GM12872 (cell line): ENCODE results near the gene RIN3.

ENCODE experiments used
- TF ChIP-seq, protein P1 (sequence below): IDR thresholded peaks from 3 replicates; pipeline ENCODE4 v1.5.1; 2011; ENCODE audit warnings: low read depth, mild to moderate bottlenecking, low read length, moderate library complexity; ENCODE audit not compliant: insufficient read depth

The RIN3 gene

DNA sequence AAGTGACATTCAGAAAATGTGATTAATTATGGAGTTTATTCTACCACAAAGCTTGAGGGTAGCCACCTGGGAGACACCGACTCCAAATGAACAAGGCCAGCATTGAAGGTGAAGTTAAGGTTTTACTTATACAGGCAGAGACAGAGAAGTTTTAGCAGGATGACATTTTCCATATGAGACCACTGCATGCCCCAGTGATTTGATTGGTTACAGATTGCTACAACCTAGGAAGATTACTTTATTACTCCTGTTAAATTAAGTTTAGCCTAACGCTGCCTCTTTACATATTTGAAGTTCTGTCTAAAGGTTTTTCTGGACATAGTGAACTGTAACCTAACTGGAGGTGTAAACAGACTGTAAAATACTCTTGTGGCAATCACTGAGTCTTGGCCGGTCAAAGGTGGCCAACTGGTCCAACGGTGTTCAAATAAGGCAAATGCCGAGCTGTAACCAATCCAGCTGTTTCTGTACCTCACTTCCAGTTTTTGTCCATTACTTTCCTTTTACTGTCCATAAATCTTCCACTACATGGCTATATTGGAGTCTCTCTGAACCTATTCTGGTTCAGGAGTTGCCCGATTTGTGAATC is 57.2 kb downstream of the RIN3 start:
- TF ChIP-seq, protein P1, sequence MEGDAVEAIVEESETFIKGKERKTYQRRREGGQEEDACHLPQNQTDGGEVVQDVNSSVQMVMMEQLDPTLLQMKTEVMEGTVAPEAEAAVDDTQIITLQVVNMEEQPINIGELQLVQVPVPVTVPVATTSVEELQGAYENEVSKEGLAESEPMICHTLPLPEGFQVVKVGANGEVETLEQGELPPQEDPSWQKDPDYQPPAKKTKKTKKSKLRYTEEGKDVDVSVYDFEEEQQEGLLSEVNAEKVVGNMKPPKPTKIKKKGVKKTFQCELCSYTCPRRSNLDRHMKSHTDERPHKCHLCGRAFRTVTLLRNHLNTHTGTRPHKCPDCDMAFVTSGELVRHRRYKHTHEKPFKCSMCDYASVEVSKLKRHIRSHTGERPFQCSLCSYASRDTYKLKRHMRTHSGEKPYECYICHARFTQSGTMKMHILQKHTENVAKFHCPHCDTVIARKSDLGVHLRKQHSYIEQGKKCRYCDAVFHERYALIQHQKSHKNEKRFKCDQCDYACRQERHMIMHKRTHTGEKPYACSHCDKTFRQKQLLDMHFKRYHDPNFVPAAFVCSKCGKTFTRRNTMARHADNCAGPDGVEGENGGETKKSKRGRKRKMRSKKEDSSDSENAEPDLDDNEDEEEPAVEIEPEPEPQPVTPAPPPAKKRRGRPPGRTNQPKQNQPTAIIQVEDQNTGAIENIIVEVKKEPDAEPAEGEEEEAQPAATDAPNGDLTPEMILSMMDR: no peak

DNA sequence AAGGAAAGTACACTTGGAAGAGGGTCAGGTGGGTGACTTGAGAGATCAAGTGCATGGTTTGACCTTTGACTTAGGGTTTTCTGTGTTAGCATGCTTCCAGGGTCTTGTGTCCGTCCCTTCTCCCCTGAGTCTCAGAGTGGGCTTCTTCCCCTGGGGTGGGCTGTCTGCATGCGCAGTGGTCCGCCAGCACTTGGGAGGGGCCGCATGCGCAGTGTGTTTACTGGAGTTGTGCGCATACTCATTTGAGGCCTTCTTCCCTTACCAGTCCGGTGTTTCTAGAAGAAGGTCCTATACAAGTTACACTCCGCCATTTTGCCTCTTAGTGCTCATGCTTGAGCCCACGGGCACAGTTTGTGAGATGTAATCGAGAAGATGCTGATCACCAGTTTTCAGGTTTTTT is 58.5 kb downstream of the RIN3 start:
- TF ChIP-seq, protein P1: no peak

DNA sequence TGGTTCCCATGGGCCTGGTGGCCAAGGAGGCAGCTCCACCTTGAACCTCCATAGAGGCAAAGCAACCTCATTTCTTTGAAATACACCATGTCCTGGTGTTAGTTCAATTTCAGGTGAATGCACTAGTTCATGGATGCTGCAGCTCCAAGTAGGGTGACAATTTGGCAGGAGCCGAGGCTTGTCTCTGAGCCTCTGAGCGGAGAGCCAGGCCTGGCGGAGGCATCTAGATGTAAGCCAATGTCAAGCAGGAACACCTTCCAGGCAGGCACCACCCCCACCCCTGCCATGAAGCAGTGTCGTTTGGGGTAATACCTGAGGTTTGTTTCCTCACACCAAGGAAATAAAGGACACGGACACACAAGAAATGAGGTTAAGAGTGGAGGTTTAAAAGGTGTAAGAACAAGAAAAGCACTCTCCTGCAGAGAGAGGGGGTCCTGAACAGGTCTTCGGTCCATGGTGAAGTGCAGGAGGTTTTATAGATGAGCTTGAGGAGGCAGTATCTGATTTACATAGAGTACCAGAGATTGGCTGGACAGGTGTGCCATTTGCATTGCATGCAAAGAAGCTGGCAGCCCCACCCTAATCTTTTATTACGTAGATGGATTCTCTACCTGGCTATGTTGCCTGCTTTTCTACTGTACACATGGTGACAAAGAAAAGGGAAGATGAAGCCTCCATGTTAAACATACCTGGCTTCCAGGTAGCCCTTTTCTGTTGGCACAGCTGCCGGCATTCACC is 60.3 kb downstream of the RIN3 start:
- TF ChIP-seq, protein P1: no peak

DNA sequence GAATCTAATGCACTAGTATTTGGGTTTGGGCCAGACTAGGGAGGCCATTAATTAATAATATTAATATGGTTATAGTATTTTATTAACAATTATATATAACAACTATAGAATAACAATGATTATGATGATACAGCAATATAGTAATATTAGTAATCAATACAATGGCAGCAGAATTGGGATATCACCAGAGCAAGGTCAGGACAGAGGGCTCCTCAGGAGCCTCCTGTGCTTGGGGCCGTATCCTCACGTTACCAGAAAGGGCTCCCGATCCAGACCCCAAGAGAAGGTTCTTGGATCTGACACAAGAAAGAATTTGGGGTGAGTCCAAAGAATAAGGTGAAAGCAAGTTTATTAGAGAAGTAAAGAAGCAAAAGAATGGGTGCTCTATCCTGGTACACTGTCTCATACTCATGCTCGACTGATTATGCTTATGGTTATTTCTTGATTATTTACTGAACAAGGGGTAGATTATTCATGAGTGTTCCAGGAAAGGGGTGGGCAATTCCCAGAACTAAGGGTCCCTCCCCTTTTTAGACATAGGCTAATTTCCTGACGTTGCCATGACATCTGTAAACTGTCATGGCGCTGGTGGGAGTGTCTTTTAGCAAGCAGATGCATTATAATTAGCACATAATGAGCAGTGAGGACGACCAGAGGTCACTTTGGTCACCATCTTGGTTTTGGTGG is 61.6 kb downstream of the RIN3 start:
- TF ChIP-seq, protein P1: no peak

DNA sequence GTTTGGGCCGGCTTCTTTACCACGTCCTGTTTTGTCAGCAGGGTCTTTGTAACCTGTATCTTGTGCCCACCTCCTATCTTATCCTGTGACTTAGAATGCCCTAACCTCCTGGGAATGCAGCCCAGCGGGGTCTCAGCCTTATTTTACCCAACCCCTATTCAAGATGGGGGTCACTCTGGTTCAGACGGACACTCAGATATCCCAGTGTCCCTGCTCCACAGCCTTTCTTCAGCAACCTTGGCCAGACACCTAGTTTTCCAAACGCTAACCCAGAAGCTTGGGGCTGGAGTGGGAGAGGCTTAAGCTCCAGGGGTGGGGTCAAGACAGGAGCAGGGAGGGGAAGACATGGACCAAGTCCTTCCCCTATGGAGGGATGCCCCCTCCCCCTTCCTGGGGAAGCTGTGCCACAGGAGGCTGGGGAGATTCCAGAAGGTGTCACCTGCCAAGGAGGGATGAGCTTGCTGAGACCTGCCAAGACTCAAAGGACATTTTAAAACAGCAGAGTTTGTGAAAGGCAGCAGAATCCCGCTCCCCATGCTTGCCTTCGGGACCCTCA is 62.2 kb downstream of the RIN3 start:
- TF ChIP-seq, protein P1: no peak

DNA sequence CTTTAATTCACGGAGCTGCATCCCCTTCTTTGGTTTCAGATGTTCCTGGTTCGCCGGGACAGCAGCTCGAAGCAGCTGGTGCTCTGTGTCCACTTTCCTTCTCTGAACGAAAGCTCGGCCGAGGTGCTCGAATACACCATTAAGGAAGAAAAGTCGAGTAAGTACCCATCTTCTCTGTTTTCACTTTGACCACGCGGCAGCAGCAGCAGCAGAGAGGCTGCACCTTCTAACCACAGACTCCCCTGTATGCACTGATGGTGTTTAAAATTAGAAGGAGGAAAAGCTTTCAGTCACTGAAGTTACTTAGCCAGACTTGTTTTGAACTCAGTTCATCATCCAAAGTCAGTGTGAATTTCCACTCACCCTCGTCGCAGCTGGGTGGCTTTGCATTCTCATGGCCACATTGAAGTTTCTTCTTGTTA is 63.8 kb downstream of the RIN3 start:
- TF ChIP-seq, protein P1: no peak

DNA sequence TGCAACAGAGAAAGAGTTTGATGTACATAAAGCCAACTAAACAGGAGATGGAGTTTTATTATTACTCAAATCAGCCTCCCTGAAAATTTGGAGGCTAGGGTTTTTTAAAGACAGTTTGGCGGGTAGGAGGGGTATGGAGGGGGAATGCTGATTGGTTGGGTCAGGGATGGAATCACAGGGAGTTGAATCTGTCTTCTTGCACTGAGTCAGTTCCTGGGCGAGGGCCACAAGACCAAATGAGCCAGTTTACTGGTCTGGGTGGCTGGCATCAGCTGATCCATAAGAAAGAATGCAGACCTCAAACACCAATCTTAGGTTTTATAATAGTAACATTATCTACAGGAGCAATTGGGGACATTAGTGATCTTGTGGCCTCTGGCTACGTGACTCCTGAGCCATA is 64.9 kb downstream of the RIN3 start:
- TF ChIP-seq, protein P1: no peak
